ENCODE results near the gene ASPG. TPM values are rescaled to one million over a fixed set of nuclear protein-coding genes. Genes with fewer than 3 reads are reported as not detected.

ASPG gene
- total RNA-seq, 1 donor from 2014 or later = 4.6 TPM

DNA sequence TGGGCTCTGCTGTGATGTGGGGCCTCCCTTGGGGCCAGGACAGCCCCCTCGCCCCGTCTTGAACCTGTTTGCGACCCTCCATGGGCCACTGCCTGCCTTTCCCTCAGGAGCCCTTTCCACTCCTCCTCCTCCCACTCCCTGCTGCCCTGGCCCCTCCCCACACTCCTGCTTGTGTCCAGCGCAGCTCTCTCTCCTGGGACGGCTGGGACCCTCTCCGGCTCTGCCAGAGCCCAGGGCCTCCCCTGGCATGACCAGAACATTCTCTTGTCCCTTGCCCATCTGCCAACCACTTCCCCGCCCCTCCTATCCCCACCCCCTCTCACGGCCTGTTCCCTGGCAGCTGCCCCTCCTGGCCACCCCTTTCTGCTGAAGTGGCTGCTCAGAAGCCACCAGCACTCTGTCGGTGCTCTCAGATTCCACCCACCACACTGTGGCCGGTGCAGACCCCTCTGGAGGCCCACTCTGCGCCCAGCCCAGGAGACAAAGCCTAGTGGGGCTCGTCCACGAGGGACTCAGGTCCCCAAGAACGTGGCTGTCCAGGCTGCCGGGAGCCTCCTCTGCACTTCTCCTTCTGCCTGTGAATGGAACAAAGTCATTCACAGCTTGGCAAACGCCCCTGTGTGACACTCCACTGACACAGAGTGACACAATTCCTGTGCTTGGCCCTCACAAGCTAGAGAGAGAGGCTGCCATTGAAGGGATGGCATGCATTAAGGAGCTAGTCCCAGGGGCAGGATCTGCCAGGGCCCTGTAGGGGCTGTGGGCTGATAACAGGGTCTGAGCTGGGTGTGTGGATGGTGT, 1.4 kb downstream of the ASPG start:
- no peak overlapping the region for H3K4me3 ChIP-seq
- DNase-seq (no peak), ATAC-seq (peak in 1 of 2 donors; percentile 16)
- no peaks in the 10 kb centered on the region for H3K9me3 ChIP-seq
- TF ChIP-seq, protein P1, sequence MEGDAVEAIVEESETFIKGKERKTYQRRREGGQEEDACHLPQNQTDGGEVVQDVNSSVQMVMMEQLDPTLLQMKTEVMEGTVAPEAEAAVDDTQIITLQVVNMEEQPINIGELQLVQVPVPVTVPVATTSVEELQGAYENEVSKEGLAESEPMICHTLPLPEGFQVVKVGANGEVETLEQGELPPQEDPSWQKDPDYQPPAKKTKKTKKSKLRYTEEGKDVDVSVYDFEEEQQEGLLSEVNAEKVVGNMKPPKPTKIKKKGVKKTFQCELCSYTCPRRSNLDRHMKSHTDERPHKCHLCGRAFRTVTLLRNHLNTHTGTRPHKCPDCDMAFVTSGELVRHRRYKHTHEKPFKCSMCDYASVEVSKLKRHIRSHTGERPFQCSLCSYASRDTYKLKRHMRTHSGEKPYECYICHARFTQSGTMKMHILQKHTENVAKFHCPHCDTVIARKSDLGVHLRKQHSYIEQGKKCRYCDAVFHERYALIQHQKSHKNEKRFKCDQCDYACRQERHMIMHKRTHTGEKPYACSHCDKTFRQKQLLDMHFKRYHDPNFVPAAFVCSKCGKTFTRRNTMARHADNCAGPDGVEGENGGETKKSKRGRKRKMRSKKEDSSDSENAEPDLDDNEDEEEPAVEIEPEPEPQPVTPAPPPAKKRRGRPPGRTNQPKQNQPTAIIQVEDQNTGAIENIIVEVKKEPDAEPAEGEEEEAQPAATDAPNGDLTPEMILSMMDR (IDR thresholded peaks at IDR 0.05) = no peak
- peaks cover 8% of the 10 kb centered on the region for H3K4me1 ChIP-seq
- intact Hi-C loops (cut with DNase I) = no loop called here
- H3K27me3 ChIP-seq (ENCODE audit: low read depth) = peaks cover 32% of the 10 kb centered on the region
- H3K36me3 ChIP-seq = no peaks in the 10 kb centered on the region
- no peak overlapping the region for H3K27ac ChIP-seq

DNA sequence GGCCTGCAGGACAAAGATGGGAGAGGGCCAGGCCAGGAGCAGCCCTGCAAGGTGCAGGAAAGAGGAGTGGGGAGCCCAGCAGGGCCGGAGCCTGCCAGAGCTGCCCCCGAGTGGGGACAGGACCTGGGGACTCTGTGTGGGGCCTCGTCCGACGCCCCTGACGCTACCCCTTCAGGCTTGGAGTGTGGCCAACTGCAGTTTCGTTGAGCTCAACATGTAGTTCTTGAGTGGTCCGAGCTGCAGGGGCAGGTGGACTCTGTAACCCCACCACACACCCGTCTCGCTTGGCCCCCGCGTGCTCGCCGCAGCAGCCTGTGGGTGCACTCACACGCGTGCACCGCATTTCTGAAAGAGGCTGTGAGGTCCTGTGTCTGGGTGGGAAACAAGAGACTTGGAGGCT, 2.0 kb downstream of the ASPG start:
- peaks cover 8% of the 10 kb centered on the region for H3K4me1 ChIP-seq
- no peaks in the 10 kb centered on the region for H3K36me3 ChIP-seq
- no peaks in the 10 kb centered on the region for H3K9me3 ChIP-seq
- TF ChIP-seq, protein P1 (IDR thresholded peaks at IDR 0.05) = no peak
- H3K4me3 ChIP-seq = no peak overlapping the region
- ATAC-seq (no peak), DNase-seq (peak; percentile 43)
- intact Hi-C loops (cut with DNase I) = no loop called here
- H3K27me3 ChIP-seq (ENCODE audit: low read depth) = peaks cover 37% of the 10 kb centered on the region
- no peak overlapping the region for H3K27ac ChIP-seq

DNA sequence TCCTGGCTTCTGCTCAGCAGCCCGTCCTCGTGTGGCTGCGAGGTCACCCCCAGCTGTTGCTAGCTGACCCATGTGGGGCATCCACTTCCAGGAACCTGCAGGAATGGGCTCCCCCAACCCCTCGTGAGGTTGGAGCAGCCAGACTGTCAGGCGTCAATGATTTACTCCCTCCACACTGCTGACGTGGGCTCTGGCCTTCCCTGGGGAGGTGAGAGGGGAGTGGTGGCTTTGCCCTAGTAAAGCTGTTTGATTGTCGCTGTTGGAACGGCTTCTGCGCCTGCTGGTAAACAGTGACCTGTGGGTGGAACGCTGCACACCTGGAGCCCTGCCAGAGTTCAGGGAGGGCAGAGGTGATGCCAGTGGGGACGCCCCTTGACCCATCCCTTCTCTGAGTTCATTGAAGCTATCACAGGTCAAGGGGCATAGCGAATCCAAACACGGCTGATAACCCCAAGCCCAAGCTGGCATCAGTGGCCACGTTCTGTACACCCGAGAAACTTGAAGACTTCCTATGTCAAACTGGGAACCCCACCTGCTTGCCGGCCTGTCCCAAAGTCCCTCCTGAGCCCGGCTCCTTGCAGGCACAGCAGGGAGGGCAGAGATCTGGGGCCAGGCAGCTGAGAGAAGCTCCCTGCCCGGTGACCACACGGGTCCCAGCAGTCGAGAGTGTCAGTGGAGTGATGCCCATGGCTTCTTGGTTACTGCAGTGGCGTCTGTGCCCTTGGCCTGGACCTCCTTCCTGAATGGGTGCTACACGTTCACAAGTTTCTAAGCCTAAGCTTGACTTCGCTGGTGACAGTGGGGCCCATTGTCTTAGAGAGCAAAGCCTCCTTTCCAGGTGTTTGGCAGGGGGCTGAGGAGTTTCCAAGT, 2.7 kb downstream of the ASPG start:
- Histone ChIP-seq H3K36me3 (no peaks in the 10 kb centered on the region), H3K4me3 (no peak overlapping the region), H3K27ac (no peak overlapping the region), H3K9me3 (no peaks in the 10 kb centered on the region), H3K27me3 (ENCODE audit: low read depth) (peaks cover 32% of the 10 kb centered on the region), H3K4me1 (peaks cover 2% of the 10 kb centered on the region)
- ATAC-seq (no peak), DNase-seq (no peak)
- intact Hi-C loops (cut with DNase I) = no loop called here
- TF ChIP-seq, protein P1 (IDR thresholded peaks at IDR 0.05) = no peak

GRCh38 chr14:104090071-104090748, 4.7 kb downstream of the ASPG start:
- Histone ChIP-seq H3K9me3 (no peaks in the 10 kb centered on the region), H3K27ac (no peak overlapping the region), H3K4me1 (peaks cover 6% of the 10 kb centered on the region), H3K36me3 (no peaks in the 10 kb centered on the region), H3K4me3 (no peak overlapping the region), H3K27me3 (ENCODE audit: low read depth) (peaks cover 41% of the 10 kb centered on the region)
- intact Hi-C loops (cut with DNase I) = no loop called here
- ATAC-seq (no peak), DNase-seq (no peak)
- TF ChIP-seq, protein P1 (IDR thresholded peaks at IDR 0.05) = no peak

Data from lower lobe of right lung (tissue), 2 donors.